K562 treated with DMSO at 1 percent for 24 hours (cell line): ENCODE data around the gene VRTN. TPM values are rescaled to one million over a fixed set of nuclear protein-coding genes. Genes with fewer than 3 reads are reported as not detected.

ENCODE experiments used
- total RNA-seq: library from RNA; unstranded; fragments of 300-600 nt; gene quantifications from 2 replicates; pipeline ENCODE4 v1.2.3, GENCODE V29; 2022; ENCODE audit warnings: low read depth; ENCODE audit not compliant: insufficient read depth

Gene VRTN, protein sequence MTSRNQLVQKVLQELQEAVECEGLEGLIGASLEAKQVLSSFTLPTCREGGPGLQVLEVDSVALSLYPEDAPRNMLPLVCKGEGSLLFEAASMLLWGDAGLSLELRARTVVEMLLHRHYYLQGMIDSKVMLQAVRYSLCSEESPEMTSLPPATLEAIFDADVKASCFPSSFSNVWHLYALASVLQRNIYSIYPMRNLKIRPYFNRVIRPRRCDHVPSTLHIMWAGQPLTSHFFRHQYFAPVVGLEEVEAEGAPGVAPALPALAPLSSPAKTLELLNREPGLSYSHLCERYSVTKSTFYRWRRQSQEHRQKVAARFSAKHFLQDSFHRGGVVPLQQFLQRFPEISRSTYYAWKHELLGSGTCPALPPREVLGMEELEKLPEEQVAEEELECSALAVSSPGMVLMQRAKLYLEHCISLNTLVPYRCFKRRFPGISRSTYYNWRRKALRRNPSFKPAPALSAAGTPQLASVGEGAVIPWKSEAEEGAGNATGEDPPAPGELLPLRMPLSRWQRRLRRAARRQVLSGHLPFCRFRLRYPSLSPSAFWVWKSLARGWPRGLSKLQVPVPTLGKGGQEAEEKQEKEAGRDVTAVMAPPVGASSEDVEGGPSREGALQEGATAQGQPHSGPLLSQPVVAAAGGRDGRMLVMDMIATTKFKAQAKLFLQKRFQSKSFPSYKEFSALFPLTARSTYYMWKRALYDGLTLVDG
- not detected in 2 replicates for total RNA-seq

DNA sequence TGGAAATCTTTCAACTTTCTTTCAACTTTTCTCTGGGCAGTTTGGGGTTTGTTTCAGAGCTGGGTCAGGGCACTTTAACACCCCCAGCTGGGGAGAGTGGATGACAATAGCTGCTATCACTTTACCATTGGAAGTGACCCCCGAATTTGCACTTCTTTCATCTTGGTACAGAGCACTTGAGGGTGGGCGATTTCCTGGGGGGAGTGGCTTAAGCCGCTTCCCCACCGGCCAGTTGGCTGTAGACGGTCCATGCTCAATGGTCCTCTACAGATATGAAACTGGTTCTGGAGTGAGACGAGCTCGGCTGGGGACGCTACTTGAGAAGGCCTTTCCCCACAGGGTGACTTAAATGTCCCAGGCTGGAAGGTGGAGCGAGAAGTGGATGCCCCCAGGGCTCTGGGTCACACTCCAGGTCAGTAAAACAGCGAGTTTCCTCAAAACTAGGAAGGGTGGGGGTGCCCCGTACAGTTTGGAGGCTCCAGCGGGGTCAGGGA is at the start of gene VRTN:
Gene VRTN, plus strand, starts transcription at position 231 of the 494 bp plus-strand sequence. CDS start 8,313 bp downstream, outside the sequence.

DNA sequence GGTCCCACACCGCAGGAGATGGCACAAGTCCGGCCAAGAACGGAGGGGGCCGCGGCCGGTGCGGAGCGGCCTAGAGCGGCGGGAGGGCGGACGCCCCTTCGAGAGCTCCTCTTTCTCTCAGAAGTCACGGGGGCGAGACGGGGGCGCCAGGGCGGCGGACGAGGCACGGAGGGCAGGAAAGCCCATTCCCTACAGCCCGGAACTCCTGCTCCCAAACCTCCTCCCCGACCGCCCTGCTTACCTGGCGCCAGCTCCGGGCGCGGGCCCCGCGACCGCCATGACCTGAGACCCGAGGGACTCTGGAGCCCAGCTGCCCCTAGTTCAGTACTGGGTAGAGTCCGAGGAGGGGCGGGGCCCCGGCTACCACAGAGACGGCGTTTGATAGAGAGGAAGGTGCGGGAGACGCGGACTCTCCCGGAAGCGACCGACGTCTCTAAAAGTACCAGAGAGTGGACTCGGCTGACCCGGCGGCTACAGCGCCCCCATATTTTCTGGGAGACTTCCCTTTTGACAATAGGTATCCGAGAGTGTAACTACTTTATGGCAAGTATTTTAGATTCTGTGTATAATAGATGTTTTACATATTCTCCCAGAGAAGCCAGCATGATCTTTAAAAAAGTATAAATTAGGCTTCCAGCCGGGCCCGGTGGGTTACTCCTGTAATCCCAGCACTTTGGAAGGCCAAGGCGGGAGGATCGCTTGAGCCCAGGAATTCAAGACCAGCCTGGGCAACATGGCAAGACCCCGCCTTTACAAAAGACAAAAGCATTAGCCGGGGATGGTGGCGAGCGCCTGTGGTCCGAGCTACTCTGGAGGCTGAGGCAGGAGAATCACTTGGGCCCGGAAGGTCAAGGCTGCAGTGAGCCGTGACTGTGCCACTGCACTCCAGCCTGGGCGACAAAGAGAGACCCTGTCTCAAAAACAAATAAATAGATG is 45.4 kb upstream of the VRTN start, which contains the start of gene ABCD4:
Gene ABCD4, minus strand, starts transcription at position 301 of the 936 bp plus-strand sequence. Its CDS starts 22 bp downstream, at position 279.

Other genes with a start within 250 kb of the VRTN start
- gene VSX2, start 109.0 kb upstream of the VRTN start, total RNA-seq: not detected in 2 replicates
- gene ABCD4, start 45.5 kb upstream of the VRTN start, total RNA-seq: 19.5 and 19.6 TPM in 2 replicates
- gene SYNDIG1L, start 77.7 kb downstream of the VRTN start, total RNA-seq: not detected in 2 replicates
- 192 and 220 TPM in 2 replicates for gene NPC2, start 144.8 kb downstream of the VRTN start, total RNA-seq
- 12.4 and 14.8 TPM in 2 replicates for gene ISCA2, start 145.3 kb downstream of the VRTN start, total RNA-seq